ENCODE results near the gene ORC1. TPM values are rescaled to one million over a fixed set of nuclear protein-coding genes. Genes with fewer than 3 reads are reported as not detected.

The ORC1 gene
- polyA plus RNA-seq (2011; rRNA removed) (2.8 and 3.1 TPM in 2 replicates), polyA minus RNA-seq (2011; rRNA and poly(A)+ RNA removed) (1.6 and 3.1 TPM in 2 replicates)

DNA sequence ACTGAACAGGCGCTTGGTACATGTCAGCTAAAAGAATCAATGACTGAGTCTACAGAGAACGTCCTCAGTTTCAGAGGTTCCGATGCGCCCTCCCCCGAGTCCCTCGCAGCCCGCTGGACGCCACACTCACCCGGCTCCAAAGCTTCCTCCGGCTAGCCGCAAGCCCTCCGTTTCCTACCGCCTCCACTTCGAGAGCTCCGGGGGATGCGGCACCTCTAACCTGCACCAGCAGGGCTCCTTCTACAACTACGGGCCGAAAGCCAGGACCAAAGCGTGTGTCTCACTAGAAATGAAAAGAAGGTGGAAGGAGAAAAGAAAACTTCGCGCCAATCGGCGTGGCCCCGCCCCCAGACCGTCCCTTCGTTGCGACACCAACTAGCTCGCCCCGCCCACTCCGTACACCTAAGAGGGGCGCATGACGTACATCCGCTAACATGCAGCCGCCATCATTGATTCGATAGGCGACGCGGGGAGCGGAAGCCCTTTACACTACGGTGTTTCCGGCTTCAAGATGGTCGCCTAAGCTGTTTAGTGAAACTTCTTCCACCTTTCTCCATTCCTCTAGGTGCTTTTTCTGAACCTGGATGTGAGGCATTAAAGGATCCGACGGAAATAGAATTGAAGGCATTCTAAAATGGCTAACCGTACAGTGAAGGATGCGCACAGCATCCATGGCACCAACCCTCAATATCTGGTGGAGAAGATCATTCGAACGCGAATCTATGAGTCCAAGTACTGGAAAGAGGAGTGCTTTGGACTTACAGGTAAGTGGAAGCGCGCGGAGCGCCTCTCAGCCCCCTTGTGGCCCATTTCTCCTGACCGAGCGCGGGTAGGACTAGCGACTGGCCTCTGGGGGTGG is at the start of gene ORC1, which contains the start of gene PRPF38A:
Gene ORC1, minus strand, starts transcription at position 308 of the 859 bp plus-strand sequence. CDS start 2,200 bp downstream, outside the sequence.
Gene PRPF38A, plus strand, starts transcription at position 487 of the 859 bp plus-strand sequence. Its CDS starts 148 bp downstream, at position 635.
- H3K36me3 ChIP-seq (ENCODE audit: control insufficient read depth, insufficient read depth, low read length) = peaks cover 7% of the 10 kb centered on the region

DNA sequence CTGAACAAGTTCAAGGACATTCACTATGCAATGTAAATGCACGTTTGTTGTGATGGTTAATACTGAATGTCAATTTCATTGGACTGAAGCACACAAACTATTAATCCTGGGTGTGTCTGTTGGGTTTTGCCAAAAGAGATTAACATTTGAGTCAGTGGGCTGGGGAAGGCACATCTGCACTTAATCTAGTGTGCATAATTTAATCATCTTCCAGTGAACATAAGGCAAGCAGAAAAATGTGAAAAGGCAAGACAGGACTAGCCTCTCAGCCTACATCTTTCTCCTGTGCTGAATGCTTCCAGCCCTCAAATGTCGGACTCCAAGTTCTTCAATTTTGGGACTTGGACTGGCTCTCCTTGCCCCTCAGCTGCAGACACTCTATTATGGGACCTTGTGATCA is 40.2 kb upstream of the ORC1 start:
- ChIA-PET POLR2A (no interaction called here), CTCF (no interaction called here)
- peaks cover 3% of the 10 kb centered on the region for H3K36me3 ChIP-seq (ENCODE audit: control insufficient read depth, insufficient read depth, low read length)
- no peaks in the 10 kb centered on the region for H3K27me3 ChIP-seq (ENCODE audit: control insufficient read depth, insufficient read depth, low read length)
- TF ChIP-seq, protein P1, sequence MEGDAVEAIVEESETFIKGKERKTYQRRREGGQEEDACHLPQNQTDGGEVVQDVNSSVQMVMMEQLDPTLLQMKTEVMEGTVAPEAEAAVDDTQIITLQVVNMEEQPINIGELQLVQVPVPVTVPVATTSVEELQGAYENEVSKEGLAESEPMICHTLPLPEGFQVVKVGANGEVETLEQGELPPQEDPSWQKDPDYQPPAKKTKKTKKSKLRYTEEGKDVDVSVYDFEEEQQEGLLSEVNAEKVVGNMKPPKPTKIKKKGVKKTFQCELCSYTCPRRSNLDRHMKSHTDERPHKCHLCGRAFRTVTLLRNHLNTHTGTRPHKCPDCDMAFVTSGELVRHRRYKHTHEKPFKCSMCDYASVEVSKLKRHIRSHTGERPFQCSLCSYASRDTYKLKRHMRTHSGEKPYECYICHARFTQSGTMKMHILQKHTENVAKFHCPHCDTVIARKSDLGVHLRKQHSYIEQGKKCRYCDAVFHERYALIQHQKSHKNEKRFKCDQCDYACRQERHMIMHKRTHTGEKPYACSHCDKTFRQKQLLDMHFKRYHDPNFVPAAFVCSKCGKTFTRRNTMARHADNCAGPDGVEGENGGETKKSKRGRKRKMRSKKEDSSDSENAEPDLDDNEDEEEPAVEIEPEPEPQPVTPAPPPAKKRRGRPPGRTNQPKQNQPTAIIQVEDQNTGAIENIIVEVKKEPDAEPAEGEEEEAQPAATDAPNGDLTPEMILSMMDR (IDR thresholded peaks at IDR 0.05; ENCODE audit: insufficient read depth, low read depth, low read length) = no peak
- no peak overlapping the region for H3K4me3 ChIP-seq (ENCODE audit: low read depth, low read length)
- DNase-seq (ENCODE audit: low read depth) = no peak

More for the DNA sequence above, at the start of gene ORC1, which contains the start of gene PRPF38A:
- ChIA-PET CTCF (interaction anchor here (0.7 to 1.0 kb wide), 5 partner anchors 9 to 554 kb away, joined by 3 to 4 read pairs (median 3); no protein-coding TSS in a partner anchor), POLR2A (interaction anchor here (1.0 kb wide), 1 partner anchor 148 kb away, joined by 3 read pairs; the partner anchor contains the start of gene TUT4)
- peak; percentile 72 for DNase-seq (ENCODE audit: low read depth)
- Histone ChIP-seq H3K4me3 (ENCODE audit: low read depth, low read length) (peak within 1 kb of the TSS; percentile 62), H3K27me3 (ENCODE audit: control insufficient read depth, insufficient read depth, low read length) (no peaks in the 10 kb centered on the region)
- TF ChIP-seq, protein P1 (IDR thresholded peaks at IDR 0.05; ENCODE audit: insufficient read depth, low read depth, low read length) = peak; percentile 67

GRCh38 chr1:52439976-52440375 is 35.8 kb upstream of the ORC1 start:
- Histone ChIP-seq H3K27me3 (ENCODE audit: control insufficient read depth, insufficient read depth, low read length) (no peaks in the 10 kb centered on the region), H3K36me3 (ENCODE audit: control insufficient read depth, insufficient read depth, low read length) (peaks cover 4% of the 10 kb centered on the region), H3K4me3 (ENCODE audit: low read depth, low read length) (no peak overlapping the region)
- CTCF ChIA-PET = no interaction called here
- POLR2A ChIA-PET = interaction anchor here (0.5 kb wide), 1 partner anchor 95 kb away, joined by 5 read pairs; no protein-coding TSS in a partner anchor
- DNase-seq (ENCODE audit: low read depth) = no peak
- TF ChIP-seq, protein P1 (IDR thresholded peaks at IDR 0.05; ENCODE audit: insufficient read depth, low read depth, low read length) = no peak

GRCh38 chr1:52436817-52437216 is 32.6 kb upstream of the ORC1 start:
- CTCF ChIA-PET = no interaction called here
- Histone ChIP-seq H3K27me3 (ENCODE audit: control insufficient read depth, insufficient read depth, low read length) (no peaks in the 10 kb centered on the region), H3K4me3 (ENCODE audit: low read depth, low read length) (no peak overlapping the region), H3K36me3 (ENCODE audit: control insufficient read depth, insufficient read depth, low read length) (peaks cover 8% of the 10 kb centered on the region)
- no peak for DNase-seq (ENCODE audit: low read depth)
- TF ChIP-seq, protein P1 (IDR thresholded peaks at IDR 0.05; ENCODE audit: insufficient read depth, low read depth, low read length) = no peak
- POLR2A ChIA-PET = no interaction called here

- no peak overlapping the region for H3K4me3 ChIP-seq (ENCODE audit: low read depth, low read length)
- TF ChIP-seq, protein P1 (IDR thresholded peaks at IDR 0.05; ENCODE audit: insufficient read depth, low read depth, low read length) = no peak
- CTCF ChIA-PET = no interaction called here
- H3K27me3 ChIP-seq (ENCODE audit: control insufficient read depth, insufficient read depth, low read length) = no peaks in the 10 kb centered on the region
- no peak for DNase-seq (ENCODE audit: low read depth)
- peaks cover 13% of the 10 kb centered on the region for H3K36me3 ChIP-seq (ENCODE audit: control insufficient read depth, insufficient read depth, low read length)
- POLR2A ChIA-PET = no interaction called here
Measured at GRCh38 chr1:52435650-52436049, 31.4 kb upstream of the ORC1 start.

Measured in BJ (cell line).